HepG2 (cell line): ENCODE measurements around the gene MAP3K3. TPM values are rescaled to one million over a fixed set of nuclear protein-coding genes. Genes with fewer than 3 reads are reported as not detected.

Source experiments
- ATAD3A ChIP-seq: sonication (generic); formaldehyde crosslinking; IDR thresholded peaks from 2 replicates; pipeline ENCODE4 v1.4.0; 2020; ENCODE audit warnings: missing genetic modification reagents
- HES4 ChIP-seq: sonication (generic); formaldehyde crosslinking; IDR thresholded peaks from 2 replicates; pipeline ENCODE4 v1.9.0; 2021; ENCODE audit warnings: mild to moderate bottlenecking, missing genetic modification reagents, borderline replicate concordance
- HNF4A ChIP-seq: sonication (generic); formaldehyde crosslinking; IDR thresholded peaks from 2 replicates; pipeline ENCODE4 v1.4.0; 2020; ENCODE audit warnings: missing genetic modification reagents
- KLF16 ChIP-seq, 2 experiments: sonication (generic) in 1 of 2; formaldehyde crosslinking in 1 of 2; IDR thresholded peaks; 2 replicates each; pipeline versions ENCODE4 v1.6.1 to v1.8.0; 2016 to 2023; ENCODE audit warnings: missing genetic modification reagents in 2 of 2, missing compliant biosample characterization in 1 of 2
- NR2F1 ChIP-seq, 2 experiments: fragments of 450-650 bp in 1 of 2; formaldehyde crosslinking in 1 of 2; IDR thresholded peaks; 2 replicates each; pipeline versions ENCODE4 v1.5.0 to v1.6.1; 2016 to 2020; ENCODE audit warnings: mild to moderate bottlenecking in 1 of 2, missing compliant biosample characterization in 1 of 2, missing genetic modification reagents in 1 of 2, moderate library complexity in 1 of 2
- ONECUT2 ChIP-seq: sonication (generic); formaldehyde crosslinking; IDR thresholded peaks from 2 replicates; pipeline ENCODE4 v1.4.0; 2020; ENCODE audit warnings: missing genetic modification reagents
- PAX8 ChIP-seq: sonication (generic); formaldehyde crosslinking; IDR thresholded peaks from 2 replicates; pipeline ENCODE4 v1.8.0; 2022; ENCODE audit warnings: mild to moderate bottlenecking, missing genetic modification reagents, borderline replicate concordance
- SSRP1 ChIP-seq: IDR thresholded peaks from 2 replicates; pipeline ENCODE4 v1.6.1; 2016; ENCODE audit warnings: control low read depth
- SYNCRIP ChIP-seq: fragments of 200-400 bp; formaldehyde crosslinking; IDR thresholded peaks from 2 replicates; pipeline ENCODE4 v1.6.1; 2018; ENCODE audit warnings: mild to moderate bottlenecking, low read depth, low read length; ENCODE audit not compliant: insufficient read depth
- TCF12 ChIP-seq, 2 experiments: fragments of 450-650 bp in 1 of 2; sonication (generic) in 1 of 2; formaldehyde crosslinking in 1 of 2; IDR thresholded peaks; 2 replicates each; pipeline versions ENCODE4 v1.6.1 to v1.8.0; 2017 to 2022; ENCODE audit warnings: antibody characterized with exemption in 1 of 2, mild to moderate bottlenecking in 1 of 2, missing genetic modification reagents in 1 of 2, moderate library complexity in 1 of 2
- ZMYM3 ChIP-seq: sonication (generic); formaldehyde crosslinking; IDR thresholded peaks from 2 replicates; pipeline ENCODE4 v1.5.1; 2020; ENCODE audit warnings: mild to moderate bottlenecking, missing genetic modification reagents
- ZNF780A ChIP-seq: sonication (generic); formaldehyde crosslinking; IDR thresholded peaks from 2 replicates; pipeline ENCODE4 v1.8.0; 2022; ENCODE audit warnings: mild to moderate bottlenecking, missing genetic modification reagents, moderate library complexity
- polyA plus RNA-seq, 8 experiments: library from polyadenylated mRNA; depleted of rRNA in 3 of 8; stranded (reverse) in 7 of 8; unstranded in 1 of 8; fragments of >200 nt; fragmentation: Illumina TruSeq in 4 of 8; extraction: Trizol in 4 of 8; gene quantifications; 2 replicates each; pipeline versions ENCODE4 v1.2.1 to v1.2.3, GENCODE V29; 2011 to 2016; ENCODE audit warnings: low read depth in 4 of 8, missing spikeins in 1 of 8, mixed read lengths in 1 of 8; ENCODE audit not compliant: insufficient read depth in 1 of 8
- total RNA-seq, 5 experiments: library from RNA; depleted of rRNA; stranded (reverse); fragments of >200 nt; fragmentation: Illumina TruSeq; extraction: Trizol; gene quantifications; 2 replicates each; pipeline ENCODE4 v1.2.3, GENCODE V29; 2016; ENCODE audit warnings: low read depth in 1 of 5
- TF ChIP-seq, protein P1 (sequence below): IDR thresholded peaks from 2 replicates; pipeline ENCODE4 v1.6.1; 2016; ENCODE audit warnings: low read depth, borderline replicate concordance
- TF ChIP-seq, protein P2 (sequence below): sonication (generic); formaldehyde crosslinking; IDR thresholded peaks from 2 replicates; pipeline ENCODE4 v1.5.0; 2020; ENCODE audit warnings: missing genetic modification reagents, mild to moderate bottlenecking, borderline replicate concordance
- TF ChIP-seq, protein P3 (sequence below): sonication (generic); formaldehyde crosslinking; IDR thresholded peaks from 2 replicates; pipeline ENCODE4 v1.9.0; 2022; ENCODE audit warnings: missing genetic modification reagents, mild to moderate bottlenecking, borderline replicate concordance
- TF ChIP-seq, protein P4 (sequence below): IDR thresholded peaks from 2 replicates; pipeline ENCODE4 v1.6.1; 2016; ENCODE audit warnings: low read depth, missing genetic modification reagents, missing compliant biosample characterization
- TF ChIP-seq, protein P5 (sequence below): sonication (generic); formaldehyde crosslinking; conservative IDR thresholded peaks from 2 replicates; pipeline ENCODE4 v1.8.1; 2023; ENCODE audit warnings: missing genetic modification reagents
- TF ChIP-seq, protein P6 (sequence below): IDR thresholded peaks from 2 replicates; pipeline ENCODE4 v1.6.1; 2016; ENCODE audit warnings: missing genetic modification reagents, missing compliant biosample characterization

The MAP3K3 gene
- total and polyA plus RNA-seq, 2 of the 13 experiments (the other 11 are each of a cell fraction or from before 2014, with no cell fraction given) = 17.7 to 21.8 TPM

DNA sequence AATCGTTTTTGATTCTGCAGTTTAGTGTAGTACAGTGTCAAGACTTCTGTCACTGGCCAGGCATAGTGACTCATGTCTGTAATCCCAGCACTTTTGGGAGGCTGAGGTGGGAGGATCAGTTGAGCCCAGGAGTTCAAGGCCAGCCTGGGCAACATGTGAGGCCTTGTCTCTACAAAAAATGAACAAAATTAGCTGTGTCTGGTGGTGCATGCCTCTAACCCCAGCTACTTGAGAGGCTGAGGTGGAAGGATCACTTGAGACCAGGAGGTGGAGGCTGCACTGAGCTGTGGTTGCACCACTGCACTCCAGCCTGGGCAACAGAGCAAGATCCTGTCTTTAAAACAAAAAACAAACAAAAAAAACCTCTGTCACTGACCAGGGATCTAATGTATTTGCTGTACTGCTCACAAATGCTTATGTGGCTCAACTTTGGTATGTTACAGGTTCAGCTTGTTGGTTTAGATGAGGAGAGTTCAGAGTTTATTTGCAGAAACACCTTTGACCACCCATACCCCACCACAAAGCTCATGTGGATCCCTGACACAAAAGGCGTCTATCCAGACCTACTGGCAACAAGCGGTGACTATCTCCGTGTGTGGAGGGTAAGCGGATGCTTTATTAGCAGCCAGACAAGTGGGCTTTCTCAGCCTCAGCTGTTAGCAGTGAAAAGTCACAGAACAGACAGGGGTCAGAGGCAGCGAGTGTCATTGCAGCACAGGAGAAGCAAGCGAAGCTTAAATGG is 44.0 kb upstream of the MAP3K3 start (continued):
- TF ChIP-seq, protein P1, sequence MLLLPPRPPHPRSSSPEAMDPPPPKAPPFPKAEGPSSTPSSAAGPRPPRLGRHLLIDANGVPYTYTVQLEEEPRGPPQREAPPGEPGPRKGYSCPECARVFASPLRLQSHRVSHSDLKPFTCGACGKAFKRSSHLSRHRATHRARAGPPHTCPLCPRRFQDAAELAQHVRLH (CRISPR knock-in tag) = peak; percentile 96
- TF ChIP-seq, protein P2, sequence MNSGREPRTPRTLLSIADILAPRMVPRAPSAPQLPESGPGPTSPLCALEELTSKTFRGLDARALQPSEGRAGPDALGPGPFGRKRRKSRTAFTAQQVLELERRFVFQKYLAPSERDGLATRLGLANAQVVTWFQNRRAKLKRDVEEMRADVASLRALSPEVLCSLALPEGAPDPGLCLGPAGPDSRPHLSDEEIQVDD = no peak
- TF ChIP-seq ZNF780A (CRISPR knock-in tag) = 0 out of 2 replicates have a peak, but pooled peaks have one; percentile 20
- TF ChIP-seq KLF16 (CRISPR knock-in tag; IDR thresholded peaks at IDR 0.05) = peak in 1 of 2 experiments; percentile 85; a peak in 2 of 4 replicates
- no peak for TF ChIP-seq SYNCRIP
- peak; percentile 95 for TF ChIP-seq SSRP1 (CRISPR knock-in tag)
- TF ChIP-seq, protein P3, sequence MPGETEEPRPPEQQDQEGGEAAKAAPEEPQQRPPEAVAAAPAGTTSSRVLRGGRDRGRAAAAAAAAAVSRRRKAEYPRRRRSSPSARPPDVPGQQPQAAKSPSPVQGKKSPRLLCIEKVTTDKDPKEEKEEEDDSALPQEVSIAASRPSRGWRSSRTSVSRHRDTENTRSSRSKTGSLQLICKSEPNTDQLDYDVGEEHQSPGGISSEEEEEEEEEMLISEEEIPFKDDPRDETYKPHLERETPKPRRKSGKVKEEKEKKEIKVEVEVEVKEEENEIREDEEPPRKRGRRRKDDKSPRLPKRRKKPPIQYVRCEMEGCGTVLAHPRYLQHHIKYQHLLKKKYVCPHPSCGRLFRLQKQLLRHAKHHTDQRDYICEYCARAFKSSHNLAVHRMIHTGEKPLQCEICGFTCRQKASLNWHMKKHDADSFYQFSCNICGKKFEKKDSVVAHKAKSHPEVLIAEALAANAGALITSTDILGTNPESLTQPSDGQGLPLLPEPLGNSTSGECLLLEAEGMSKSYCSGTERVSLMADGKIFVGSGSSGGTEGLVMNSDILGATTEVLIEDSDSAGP = peak; percentile 57
- TF ChIP-seq, protein P4, sequence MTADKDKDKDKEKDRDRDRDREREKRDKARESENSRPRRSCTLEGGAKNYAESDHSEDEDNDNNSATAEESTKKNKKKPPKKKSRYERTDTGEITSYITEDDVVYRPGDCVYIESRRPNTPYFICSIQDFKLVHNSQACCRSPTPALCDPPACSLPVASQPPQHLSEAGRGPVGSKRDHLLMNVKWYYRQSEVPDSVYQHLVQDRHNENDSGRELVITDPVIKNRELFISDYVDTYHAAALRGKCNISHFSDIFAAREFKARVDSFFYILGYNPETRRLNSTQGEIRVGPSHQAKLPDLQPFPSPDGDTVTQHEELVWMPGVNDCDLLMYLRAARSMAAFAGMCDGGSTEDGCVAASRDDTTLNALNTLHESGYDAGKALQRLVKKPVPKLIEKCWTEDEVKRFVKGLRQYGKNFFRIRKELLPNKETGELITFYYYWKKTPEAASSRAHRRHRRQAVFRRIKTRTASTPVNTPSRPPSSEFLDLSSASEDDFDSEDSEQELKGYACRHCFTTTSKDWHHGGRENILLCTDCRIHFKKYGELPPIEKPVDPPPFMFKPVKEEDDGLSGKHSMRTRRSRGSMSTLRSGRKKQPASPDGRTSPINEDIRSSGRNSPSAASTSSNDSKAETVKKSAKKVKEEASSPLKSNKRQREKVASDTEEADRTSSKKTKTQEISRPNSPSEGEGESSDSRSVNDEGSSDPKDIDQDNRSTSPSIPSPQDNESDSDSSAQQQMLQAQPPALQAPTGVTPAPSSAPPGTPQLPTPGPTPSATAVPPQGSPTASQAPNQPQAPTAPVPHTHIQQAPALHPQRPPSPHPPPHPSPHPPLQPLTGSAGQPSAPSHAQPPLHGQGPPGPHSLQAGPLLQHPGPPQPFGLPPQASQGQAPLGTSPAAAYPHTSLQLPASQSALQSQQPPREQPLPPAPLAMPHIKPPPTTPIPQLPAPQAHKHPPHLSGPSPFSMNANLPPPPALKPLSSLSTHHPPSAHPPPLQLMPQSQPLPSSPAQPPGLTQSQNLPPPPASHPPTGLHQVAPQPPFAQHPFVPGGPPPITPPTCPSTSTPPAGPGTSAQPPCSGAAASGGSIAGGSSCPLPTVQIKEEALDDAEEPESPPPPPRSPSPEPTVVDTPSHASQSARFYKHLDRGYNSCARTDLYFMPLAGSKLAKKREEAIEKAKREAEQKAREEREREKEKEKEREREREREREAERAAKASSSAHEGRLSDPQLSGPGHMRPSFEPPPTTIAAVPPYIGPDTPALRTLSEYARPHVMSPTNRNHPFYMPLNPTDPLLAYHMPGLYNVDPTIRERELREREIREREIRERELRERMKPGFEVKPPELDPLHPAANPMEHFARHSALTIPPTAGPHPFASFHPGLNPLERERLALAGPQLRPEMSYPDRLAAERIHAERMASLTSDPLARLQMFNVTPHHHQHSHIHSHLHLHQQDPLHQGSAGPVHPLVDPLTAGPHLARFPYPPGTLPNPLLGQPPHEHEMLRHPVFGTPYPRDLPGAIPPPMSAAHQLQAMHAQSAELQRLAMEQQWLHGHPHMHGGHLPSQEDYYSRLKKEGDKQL (CRISPR knock-in tag) = peak; percentile 66
- peak; percentile 10 to 90; a peak in 3 of 4 replicates for TF ChIP-seq NR2F1 (CRISPR knock-in tag; IDR thresholded peaks at IDR 0.05)
- no peak; the same call in none of the 2 replicates for TF ChIP-seq ONECUT2 (CRISPR knock-in tag)
- TF ChIP-seq TCF12 (IDR thresholded peaks at IDR 0.05) = no peak
- TF ChIP-seq TCF12 (CRISPR knock-in tag; IDR thresholded peaks at IDR 0.05) = peak; percentile 94
- TF ChIP-seq, protein P5, sequence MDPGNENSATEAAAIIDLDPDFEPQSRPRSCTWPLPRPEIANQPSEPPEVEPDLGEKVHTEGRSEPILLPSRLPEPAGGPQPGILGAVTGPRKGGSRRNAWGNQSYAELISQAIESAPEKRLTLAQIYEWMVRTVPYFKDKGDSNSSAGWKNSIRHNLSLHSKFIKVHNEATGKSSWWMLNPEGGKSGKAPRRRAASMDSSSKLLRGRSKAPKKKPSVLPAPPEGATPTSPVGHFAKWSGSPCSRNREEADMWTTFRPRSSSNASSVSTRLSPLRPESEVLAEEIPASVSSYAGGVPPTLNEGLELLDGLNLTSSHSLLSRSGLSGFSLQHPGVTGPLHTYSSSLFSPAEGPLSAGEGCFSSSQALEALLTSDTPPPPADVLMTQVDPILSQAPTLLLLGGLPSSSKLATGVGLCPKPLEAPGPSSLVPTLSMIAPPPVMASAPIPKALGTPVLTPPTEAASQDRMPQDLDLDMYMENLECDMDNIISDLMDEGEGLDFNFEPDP (CRISPR knock-in tag) = 0 out of 2 replicates have a peak, but pooled peaks have one; percentile 80
- TF ChIP-seq, protein P6, sequence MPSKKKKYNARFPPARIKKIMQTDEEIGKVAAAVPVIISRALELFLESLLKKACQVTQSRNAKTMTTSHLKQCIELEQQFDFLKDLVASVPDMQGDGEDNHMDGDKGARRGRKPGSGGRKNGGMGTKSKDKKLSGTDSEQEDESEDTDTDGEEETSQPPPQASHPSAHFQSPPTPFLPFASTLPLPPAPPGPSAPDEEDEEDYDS = peak; percentile 49
- peak; percentile 100 for TF ChIP-seq ZMYM3
- TF ChIP-seq PAX8 (CRISPR knock-in tag) = 0 out of 2 replicates have a peak, but pooled peaks have one; percentile 73
- no peak for TF ChIP-seq HES4 (CRISPR knock-in tag)
- TF ChIP-seq ATAD3A = no peak
- TF ChIP-seq HNF4A (CRISPR knock-in tag) = peak; percentile 91
